Measurements from ENCODE around the gene KLHDC3. TPM values are rescaled to one million over a fixed set of nuclear protein-coding genes. Genes with fewer than 3 reads are reported as not detected.
A peak's percentile ranks its signal among the peaks of the same experiment; 100 is the strongest.

The KLHDC3 gene
- total RNA-seq, 1 donor from 2014 or later, result 67.4 TPM

DNA sequence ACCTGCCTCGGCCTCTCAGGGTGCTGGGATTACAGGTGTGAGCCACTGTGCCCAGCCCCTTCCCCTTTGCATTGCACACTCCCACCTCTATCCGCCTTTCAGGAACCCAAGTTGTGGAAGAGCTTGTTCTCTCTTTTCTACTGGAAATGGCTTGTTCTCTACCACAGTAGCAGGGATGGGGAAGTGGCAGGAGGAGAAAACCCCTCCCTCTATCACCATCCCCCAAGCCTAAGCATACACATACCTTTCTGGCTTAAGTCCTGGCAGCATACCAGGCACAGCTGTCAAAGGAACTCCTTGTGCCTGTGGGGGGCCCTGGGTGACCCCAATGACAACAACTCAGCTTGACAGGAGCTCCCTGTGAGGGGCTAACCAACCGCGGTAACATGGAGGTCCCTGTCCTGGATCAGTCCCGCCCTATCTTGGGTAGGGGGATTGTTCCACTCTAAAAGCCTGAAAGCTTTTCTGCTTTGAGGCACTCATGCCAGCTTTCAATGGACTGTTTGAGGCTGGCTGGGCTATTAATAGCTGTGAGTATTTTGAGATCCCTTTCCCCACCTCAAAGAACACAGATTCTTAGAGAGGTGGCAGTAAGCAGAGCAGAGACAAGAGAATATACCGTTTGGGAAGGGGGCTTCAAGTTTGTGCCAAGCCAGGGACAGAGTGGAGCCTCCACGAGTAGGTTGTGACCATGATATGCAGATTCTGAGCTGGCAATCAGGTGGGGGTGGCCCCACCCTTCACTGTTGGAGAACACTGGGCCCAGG, 2.3 kb downstream of the KLHDC3 start:
- no peak for FAIRE-seq
- Mint-ChIP-seq H3K9me3 (ENCODE audit: unreplicated experiment) (no peaks in the 10 kb centered on the region), H3K27ac (ENCODE audit: unreplicated experiment) (peak overlapping the region; percentile 91), H3K27me3 (ENCODE audit: low read depth, unreplicated experiment) (no peaks in the 10 kb centered on the region), H3K36me3 (ENCODE audit: low read depth, unreplicated experiment) (peaks cover 15% of the 10 kb centered on the region), H3K4me3 (ENCODE audit: unreplicated experiment) (peak overlapping the region; percentile 92), H3K4me1 (ENCODE audit: low read depth, unreplicated experiment) (peaks cover 17% of the 10 kb centered on the region)
- peaks cover 33% of the 10 kb centered on the region for H4K20me1 ChIP-seq (ENCODE audit: insufficient read depth, low read length)
- peaks cover 79% of the 10 kb centered on the region for H3K79me2 ChIP-seq (ENCODE audit: insufficient read depth, low read length)
- peaks cover 33% of the 10 kb centered on the region for H3K4me1 ChIP-seq (ENCODE audit: insufficient read depth, low read length)
- peaks cover 18% of the 10 kb centered on the region for H3K36me3 ChIP-seq (ENCODE audit: insufficient read depth, low read length)
- no peak overlapping the region for H3K4me3 ChIP-seq (ENCODE audit: insufficient read depth, low read depth, low read length)
- H3K27me3 ChIP-seq (ENCODE audit: insufficient read depth, low read length), result no peaks in the 10 kb centered on the region
- H3K27ac ChIP-seq (ENCODE audit: low read depth, low read length), result no peak overlapping the region
- no peaks in the 10 kb centered on the region for H3K9me3 ChIP-seq (ENCODE audit: insufficient read depth, low read depth, low read length)
- H3K9ac ChIP-seq (ENCODE audit: low read length), result peak overlapping the region; percentile 31
- no peak overlapping the region for H2AFZ ChIP-seq (ENCODE audit: low read depth, low read length)
- peak overlapping the region; percentile 25 for H3K4me2 ChIP-seq (ENCODE audit: low read length)
- TF ChIP-seq, protein P1, sequence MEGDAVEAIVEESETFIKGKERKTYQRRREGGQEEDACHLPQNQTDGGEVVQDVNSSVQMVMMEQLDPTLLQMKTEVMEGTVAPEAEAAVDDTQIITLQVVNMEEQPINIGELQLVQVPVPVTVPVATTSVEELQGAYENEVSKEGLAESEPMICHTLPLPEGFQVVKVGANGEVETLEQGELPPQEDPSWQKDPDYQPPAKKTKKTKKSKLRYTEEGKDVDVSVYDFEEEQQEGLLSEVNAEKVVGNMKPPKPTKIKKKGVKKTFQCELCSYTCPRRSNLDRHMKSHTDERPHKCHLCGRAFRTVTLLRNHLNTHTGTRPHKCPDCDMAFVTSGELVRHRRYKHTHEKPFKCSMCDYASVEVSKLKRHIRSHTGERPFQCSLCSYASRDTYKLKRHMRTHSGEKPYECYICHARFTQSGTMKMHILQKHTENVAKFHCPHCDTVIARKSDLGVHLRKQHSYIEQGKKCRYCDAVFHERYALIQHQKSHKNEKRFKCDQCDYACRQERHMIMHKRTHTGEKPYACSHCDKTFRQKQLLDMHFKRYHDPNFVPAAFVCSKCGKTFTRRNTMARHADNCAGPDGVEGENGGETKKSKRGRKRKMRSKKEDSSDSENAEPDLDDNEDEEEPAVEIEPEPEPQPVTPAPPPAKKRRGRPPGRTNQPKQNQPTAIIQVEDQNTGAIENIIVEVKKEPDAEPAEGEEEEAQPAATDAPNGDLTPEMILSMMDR (IDR thresholded peaks at IDR 0.05; ENCODE audit: insufficient read depth, low read depth, low read length), result no peak
- TF ChIP-seq EZH2 (IDR thresholded peaks at IDR 0.05; ENCODE audit: insufficient read depth, low read length), result no peak
- DNase-seq (ENCODE audit: low read depth), result no peak

DNA sequence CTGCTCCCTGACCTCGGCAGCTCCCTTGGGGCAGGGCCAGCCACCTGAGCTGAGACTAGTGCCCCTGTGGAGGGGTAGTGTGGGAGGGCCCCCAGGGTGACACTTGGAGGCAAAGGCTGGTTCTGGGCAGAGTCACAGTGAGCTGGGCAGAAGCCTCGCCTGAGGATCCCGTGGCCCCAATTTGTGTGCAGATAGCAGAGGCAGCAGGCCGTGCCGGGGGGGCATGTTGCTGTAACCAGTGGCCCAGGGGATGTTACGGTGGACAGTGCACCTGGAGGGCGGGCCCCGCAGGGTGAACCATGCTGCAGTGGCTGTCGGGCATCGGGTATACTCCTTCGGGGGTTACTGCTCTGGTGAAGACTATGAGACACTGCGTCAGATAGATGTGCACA, 2.9 kb downstream of the KLHDC3 start:
- peaks cover 17% of the 10 kb centered on the region for H3K4me1 Mint-ChIP-seq (ENCODE audit: low read depth, unreplicated experiment)
- H3K27me3 ChIP-seq (ENCODE audit: insufficient read depth, low read length), result no peaks in the 10 kb centered on the region
- no peak for FAIRE-seq
- H2AFZ ChIP-seq (ENCODE audit: low read depth, low read length), result no peak overlapping the region
- no peak overlapping the region for H3K27ac Mint-ChIP-seq (ENCODE audit: unreplicated experiment)
- peaks cover 79% of the 10 kb centered on the region for H3K79me2 ChIP-seq (ENCODE audit: insufficient read depth, low read length)
- H3K27me3 Mint-ChIP-seq (ENCODE audit: low read depth, unreplicated experiment), result no peaks in the 10 kb centered on the region
- peaks cover 33% of the 10 kb centered on the region for H3K4me1 ChIP-seq (ENCODE audit: insufficient read depth, low read length)
- peaks cover 12% of the 10 kb centered on the region for H3K36me3 Mint-ChIP-seq (ENCODE audit: low read depth, unreplicated experiment)
- TF ChIP-seq, protein P1 (IDR thresholded peaks at IDR 0.05; ENCODE audit: insufficient read depth, low read depth, low read length), result no peak
- no peak for TF ChIP-seq EZH2 (IDR thresholded peaks at IDR 0.05; ENCODE audit: insufficient read depth, low read length)
- H3K4me3 Mint-ChIP-seq (ENCODE audit: unreplicated experiment), result peak overlapping the region; percentile 12
- no peak overlapping the region for H3K4me3 ChIP-seq (ENCODE audit: insufficient read depth, low read depth, low read length)
- H3K9me3 ChIP-seq (ENCODE audit: insufficient read depth, low read depth, low read length), result no peaks in the 10 kb centered on the region
- H3K27ac ChIP-seq (ENCODE audit: low read depth, low read length), result no peak overlapping the region
- H3K9me3 Mint-ChIP-seq (ENCODE audit: unreplicated experiment), result no peaks in the 10 kb centered on the region
- no peak for DNase-seq (ENCODE audit: low read depth)
- H4K20me1 ChIP-seq (ENCODE audit: insufficient read depth, low read length), result peaks cover 27% of the 10 kb centered on the region
- peak overlapping the region; percentile 31 for H3K9ac ChIP-seq (ENCODE audit: low read length)
- peaks cover 16% of the 10 kb centered on the region for H3K36me3 ChIP-seq (ENCODE audit: insufficient read depth, low read length)
- H3K4me2 ChIP-seq (ENCODE audit: low read length), result no peak overlapping the region

- H3K27me3 Mint-ChIP-seq (ENCODE audit: low read depth, unreplicated experiment), result no peaks in the 10 kb centered on the region
- no peaks in the 10 kb centered on the region for H3K9me3 Mint-ChIP-seq (ENCODE audit: unreplicated experiment)
- no peak overlapping the region for H3K4me3 Mint-ChIP-seq (ENCODE audit: unreplicated experiment)
- no peak overlapping the region for H3K27ac ChIP-seq (ENCODE audit: low read depth, low read length)
- H3K27ac Mint-ChIP-seq (ENCODE audit: unreplicated experiment), result no peak overlapping the region
- H3K36me3 Mint-ChIP-seq (ENCODE audit: low read depth, unreplicated experiment), result peaks cover 10% of the 10 kb centered on the region
- H3K4me3 ChIP-seq (ENCODE audit: insufficient read depth, low read depth, low read length), result no peak overlapping the region
- no peaks in the 10 kb centered on the region for H3K27me3 ChIP-seq (ENCODE audit: insufficient read depth, low read length)
- H2AFZ ChIP-seq (ENCODE audit: low read depth, low read length), result no peak overlapping the region
- DNase-seq (ENCODE audit: low read depth) (no peak), FAIRE-seq (no peak)
- peaks cover 21% of the 10 kb centered on the region for H3K4me1 ChIP-seq (ENCODE audit: insufficient read depth, low read length)
- H3K4me2 ChIP-seq (ENCODE audit: low read length), result no peak overlapping the region
- TF ChIP-seq, protein P1 (IDR thresholded peaks at IDR 0.05; ENCODE audit: insufficient read depth, low read depth, low read length), result no peak
- no peak for TF ChIP-seq EZH2 (IDR thresholded peaks at IDR 0.05; ENCODE audit: insufficient read depth, low read length)
- peaks cover 84% of the 10 kb centered on the region for H3K79me2 ChIP-seq (ENCODE audit: insufficient read depth, low read length)
- H3K36me3 ChIP-seq (ENCODE audit: insufficient read depth, low read length), result peaks cover 19% of the 10 kb centered on the region
- H3K9me3 ChIP-seq (ENCODE audit: insufficient read depth, low read depth, low read length), result no peaks in the 10 kb centered on the region
- peaks cover 20% of the 10 kb centered on the region for H4K20me1 ChIP-seq (ENCODE audit: insufficient read depth, low read length)
- peak overlapping the region; percentile 19 for H3K9ac ChIP-seq (ENCODE audit: low read length)
- peaks cover 15% of the 10 kb centered on the region for H3K4me1 Mint-ChIP-seq (ENCODE audit: low read depth, unreplicated experiment)
Measured at GRCh38 chr6:43019152-43019551, 5.1 kb downstream of the KLHDC3 start.

Measured in astrocyte (in vitro differentiated cells and primary cell).